Activated CD8-positive, alpha-beta T cell treated with anti-CD3 and anti-CD28 coated beads for 36 hours (primary cell): Measurements from ENCODE around the gene COBL. TPM values are rescaled to one million over a fixed set of nuclear protein-coding genes. Genes with fewer than 3 reads are reported as not detected.

Experiments
- ATAC-seq: fragments of 200-7000 bp; cut with Tn5 transposase; one replicate; pipeline ENCODE4 v1.10.0; 2021; ENCODE audit warnings: mild to moderate bottlenecking, moderate library complexity
- CTCF ChIA-PET: fragments of 350-600 bp; sonication (Branson Sonifier 250); formaldehyde crosslinking; loops from one replicate; lab custom pipeline; 2021; ENCODE audit warnings: antibody characterized with exemption; lab: Charles Lee
- POLR2A ChIA-PET: fragments of 350-600 bp; sonication (Branson Sonifier 250); formaldehyde crosslinking; loops from one replicate; lab custom pipeline; 2021; ENCODE audit warnings: antibody characterized with exemption; lab: Charles Lee
- DNase-seq: peaks from one replicate; pipeline ENCODE4 v3.0.0-alpha.2; 2020
- H3K27ac Mint-ChIP-seq: one replicate; pipeline ENCODE4 v1.8.0; 2021; ENCODE audit warnings: mild to moderate bottlenecking, mixed read lengths
- H3K27me3 Mint-ChIP-seq: one replicate; pipeline ENCODE4 v1.8.0; 2021; ENCODE audit warnings: mixed read lengths
- H3K36me3 Mint-ChIP-seq: one replicate; pipeline ENCODE4 v1.8.0; 2021; ENCODE audit warnings: low read depth, mixed read lengths
- H3K4me1 Mint-ChIP-seq: one replicate; pipeline ENCODE4 v1.8.0; 2021; ENCODE audit warnings: low read depth, mixed read lengths
- H3K4me3 Mint-ChIP-seq: one replicate; pipeline ENCODE4 v1.8.0; 2021; ENCODE audit warnings: mild to moderate bottlenecking, moderate library complexity, mixed read lengths
- H3K9me3 Mint-ChIP-seq: one replicate; pipeline ENCODE4 v1.8.0; 2021; ENCODE audit warnings: mixed read lengths
- intact Hi-C: fragments of 100-400 bp; cut with micrococcal nuclease; formaldehyde crosslinking; loops from one replicate; pipeline ENCODE4 v1.10.0; 2022
- total RNA-seq, 2 experiments: library from RNA; stranded (reverse); gene quantifications; one replicate each; pipeline ENCODE4 v1.2.3, GENCODE V29; 2021
- TF ChIP-seq, protein P1 (sequence below): fragments of 200-600 bp; IDR thresholded peaks from one replicate; pipeline ENCODE4 v1.8.0; 2022; ENCODE audit warnings: antibody characterized with exemption, mild to moderate bottlenecking

Gene COBL
- total RNA-seq, 2 experiments from 2014 or later, result not detected

DNA sequence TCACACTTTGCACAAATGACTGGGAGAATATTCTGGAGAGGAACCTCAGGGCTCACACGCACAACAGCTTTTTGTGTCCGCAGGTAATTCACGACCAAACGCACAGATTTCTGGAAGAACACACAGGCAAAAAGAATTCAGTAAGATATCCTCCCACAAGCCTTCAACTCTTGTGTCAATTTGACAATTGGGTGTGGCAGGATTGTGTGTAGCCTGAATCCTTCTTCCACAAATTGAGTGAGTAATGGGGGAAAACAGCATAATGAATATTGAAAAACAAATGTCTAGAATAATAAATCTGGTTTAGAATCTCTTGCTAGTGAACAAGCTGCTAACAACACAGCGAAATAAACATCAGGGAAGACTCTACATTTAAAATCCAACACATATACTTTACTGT, 125.6 kb downstream of the COBL start:
- no peaks in the 10 kb centered on the region for H3K4me1 Mint-ChIP-seq
- DNase-seq (no peak), ATAC-seq (no peak)
- ChIA-PET POLR2A (interaction anchor here (0.6 kb wide), 1 partner anchor 189 kb away, joined by 3 read pairs; no protein-coding TSS in a partner anchor), CTCF (interaction anchor here (1.7 kb wide), 1 partner anchor 30 kb away, joined by 5 read pairs; no protein-coding TSS in a partner anchor)
- no peaks in the 10 kb centered on the region for H3K9me3 Mint-ChIP-seq
- intact Hi-C loops, result no loop called here
- TF ChIP-seq, protein P1, sequence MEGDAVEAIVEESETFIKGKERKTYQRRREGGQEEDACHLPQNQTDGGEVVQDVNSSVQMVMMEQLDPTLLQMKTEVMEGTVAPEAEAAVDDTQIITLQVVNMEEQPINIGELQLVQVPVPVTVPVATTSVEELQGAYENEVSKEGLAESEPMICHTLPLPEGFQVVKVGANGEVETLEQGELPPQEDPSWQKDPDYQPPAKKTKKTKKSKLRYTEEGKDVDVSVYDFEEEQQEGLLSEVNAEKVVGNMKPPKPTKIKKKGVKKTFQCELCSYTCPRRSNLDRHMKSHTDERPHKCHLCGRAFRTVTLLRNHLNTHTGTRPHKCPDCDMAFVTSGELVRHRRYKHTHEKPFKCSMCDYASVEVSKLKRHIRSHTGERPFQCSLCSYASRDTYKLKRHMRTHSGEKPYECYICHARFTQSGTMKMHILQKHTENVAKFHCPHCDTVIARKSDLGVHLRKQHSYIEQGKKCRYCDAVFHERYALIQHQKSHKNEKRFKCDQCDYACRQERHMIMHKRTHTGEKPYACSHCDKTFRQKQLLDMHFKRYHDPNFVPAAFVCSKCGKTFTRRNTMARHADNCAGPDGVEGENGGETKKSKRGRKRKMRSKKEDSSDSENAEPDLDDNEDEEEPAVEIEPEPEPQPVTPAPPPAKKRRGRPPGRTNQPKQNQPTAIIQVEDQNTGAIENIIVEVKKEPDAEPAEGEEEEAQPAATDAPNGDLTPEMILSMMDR, result no peak
- no peak overlapping the region for H3K27ac Mint-ChIP-seq
- no peak overlapping the region for H3K4me3 Mint-ChIP-seq
- no peaks in the 10 kb centered on the region for H3K27me3 Mint-ChIP-seq
- H3K36me3 Mint-ChIP-seq, result no peaks in the 10 kb centered on the region

GRCh38 chr7:51189777-51190176, 126.8 kb downstream of the COBL start:
- intact Hi-C loops, result no loop called here
- Mint-ChIP-seq H3K9me3 (no peaks in the 10 kb centered on the region), H3K27me3 (no peaks in the 10 kb centered on the region), H3K4me3 (no peak overlapping the region), H3K4me1 (no peaks in the 10 kb centered on the region), H3K27ac (no peak overlapping the region), H3K36me3 (no peaks in the 10 kb centered on the region)
- POLR2A ChIA-PET, result no interaction called here
- ATAC-seq, result no peak
- CTCF ChIA-PET, result interaction anchor here (1.7 kb wide), 1 partner anchor 29 kb away, joined by 5 read pairs; no protein-coding TSS in a partner anchor
- no peak for DNase-seq
- TF ChIP-seq, protein P1, result no peak

DNA sequence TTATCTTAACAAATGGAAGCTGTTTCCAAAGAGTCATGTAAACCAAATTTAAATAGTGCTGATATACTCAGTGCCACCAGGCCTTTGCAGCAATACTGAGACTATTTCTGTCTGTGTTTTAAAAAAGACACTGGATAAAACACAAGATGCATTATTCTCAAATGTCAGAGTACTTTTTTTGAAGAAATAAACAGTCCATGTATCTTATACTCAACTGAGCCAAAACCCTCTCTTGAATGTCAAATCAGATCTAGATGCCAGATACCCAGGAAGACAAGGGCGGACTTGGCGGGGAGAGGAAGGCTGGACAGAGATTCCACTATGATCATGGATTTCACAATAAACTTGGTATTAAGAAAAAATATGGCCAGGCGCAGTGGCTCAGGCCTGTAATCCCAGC, 127.6 kb downstream of the COBL start:
- no peaks in the 10 kb centered on the region for H3K27me3 Mint-ChIP-seq
- CTCF ChIA-PET, result interaction anchor here (0.9 kb wide), 1 partner anchor 178 kb away, joined by 3 read pairs; no protein-coding TSS in a partner anchor
- no peak overlapping the region for H3K4me3 Mint-ChIP-seq

GRCh38 chr7:51187941-51188340, 128.7 kb downstream of the COBL start:
- TF ChIP-seq, protein P1, result no peak
- Mint-ChIP-seq H3K27ac (no peak overlapping the region), H3K27me3 (no peaks in the 10 kb centered on the region), H3K4me1 (no peaks in the 10 kb centered on the region), H3K9me3 (no peaks in the 10 kb centered on the region), H3K4me3 (no peak overlapping the region), H3K36me3 (no peaks in the 10 kb centered on the region)
- POLR2A ChIA-PET, result no interaction called here
- ATAC-seq (no peak), DNase-seq (no peak)
- intact Hi-C loops, result no loop called here
- CTCF ChIA-PET, result no interaction called here

More for the DNA sequence above, 127.6 kb downstream of the COBL start:
- POLR2A ChIA-PET, result no interaction called here
- no peak for ATAC-seq
- intact Hi-C loops, result no loop called here
- no peaks in the 10 kb centered on the region for H3K4me1 Mint-ChIP-seq
- TF ChIP-seq, protein P1, result no peak
- H3K27ac Mint-ChIP-seq, result no peak overlapping the region
- H3K9me3 Mint-ChIP-seq, result no peaks in the 10 kb centered on the region
- H3K36me3 Mint-ChIP-seq, result no peaks in the 10 kb centered on the region
- no peak for DNase-seq

- ATAC-seq (no peak), DNase-seq (no peak)
- peaks cover 7% of the 10 kb centered on the region for H3K27me3 Mint-ChIP-seq
- H3K4me3 Mint-ChIP-seq, result no peak overlapping the region
- no peaks in the 10 kb centered on the region for H3K4me1 Mint-ChIP-seq
- ChIA-PET CTCF (interaction anchor here (3.4 kb wide), 1 partner anchor 24 kb away, joined by 13 read pairs; no protein-coding TSS in a partner anchor), POLR2A (no interaction called here)
- H3K27ac Mint-ChIP-seq, result no peak overlapping the region
- H3K9me3 Mint-ChIP-seq, result no peaks in the 10 kb centered on the region
- TF ChIP-seq, protein P1, result no peak
- no peaks in the 10 kb centered on the region for H3K36me3 Mint-ChIP-seq
- intact Hi-C loops, result no loop called here
These were observed 130.1 kb downstream of the COBL start for GRCh38 chr7:51186531-51186930.
